DMS 273 treated with DMSO at 0.1 percent for 48 hours (cell line): Measurements from ENCODE around the gene BRD4.
"Not testable (repeated sequence)": the region's sequence is repeated elsewhere in the genome, so short reads cannot be mapped to it uniquely, and the experiment has no call there.

Experiments used
- DNase-seq: peaks from one replicate; lab custom pipeline; 2025; lab: John Stamatoyannopoulos, UW

Gene BRD4

GRCh38 chr19:15332311-15332996, at the start of gene BRD4:
Gene BRD4 (minus strand): TSS chr19:15332539. CDS start chr19:15273099, 59,440 bp downstream.
- DNase-seq, result no peak

- no peak for DNase-seq
Observed at GRCh38 chr19:15381864-15382263, 49.5 kb upstream of the BRD4 start.

GRCh38 chr19:15381429-15381828, 49.1 kb upstream of the BRD4 start:
- DNase-seq, result no peak

GRCh38 chr19:15379999-15380647, 47.8 kb upstream of the BRD4 start:
- DNase-seq, result peak; percentile 39

- peak; percentile 94 for DNase-seq
Observed at GRCh38 chr19:15379083-15379998, 47.0 kb upstream of the BRD4 start, which contains the start of gene AKAP8. Gene AKAP8 (minus strand): TSS chr19:15379787. CDS start chr19:15379731, 56 bp downstream.

- peak; percentile 26 for DNase-seq
Observed at GRCh38 chr19:15378534-15379082, 46.3 kb upstream of the BRD4 start.

GRCh38 chr19:15374796-15375440, 42.6 kb upstream of the BRD4 start:
- DNase-seq, result no peak

GRCh38 chr19:15374105-15374651, 41.8 kb upstream of the BRD4 start:
- DNase-seq, result no peak

- DNase-seq, result no peak
Observed at GRCh38 chr19:15373644-15374043, 41.3 kb upstream of the BRD4 start.

- no peak for DNase-seq
Observed at GRCh38 chr19:15372891-15373301, 40.6 kb upstream of the BRD4 start.

- DNase-seq, result no peak
Observed at GRCh38 chr19:15372470-15372869, 40.1 kb upstream of the BRD4 start.

- no peak for DNase-seq
Observed at GRCh38 chr19:15371786-15372380, 39.5 kb upstream of the BRD4 start.

- no peak for DNase-seq
Observed at GRCh38 chr19:15371119-15371518, 38.8 kb upstream of the BRD4 start.

- DNase-seq, result no peak
Observed at GRCh38 chr19:15369594-15369891, 37.2 kb upstream of the BRD4 start.

GRCh38 chr19:15368798-15369593, 36.7 kb upstream of the BRD4 start:
- no peak for DNase-seq

- no peak for DNase-seq
Observed at GRCh38 chr19:15368051-15368632, 35.8 kb upstream of the BRD4 start.

- DNase-seq, result no peak
Observed at GRCh38 chr19:15367439-15367838, 35.1 kb upstream of the BRD4 start.

- DNase-seq, result no peak
Observed at GRCh38 chr19:15365264-15365663, 32.9 kb upstream of the BRD4 start.

GRCh38 chr19:15363791-15364190, 31.5 kb upstream of the BRD4 start:
- DNase-seq, result not testable (repeated sequence)

GRCh38 chr19:15363048-15363447, 30.7 kb upstream of the BRD4 start:
- DNase-seq, result not testable (repeated sequence)
